Activated CD4-positive, alpha-beta T cell treated with anti-CD3 and anti-CD28 coated beads, Interleukin-2, amount 50 U/mL, for 4 hours (primary cell): ENCODE data around the gene IMMP2L.
"Not testable (repeated sequence)": the region's sequence is repeated elsewhere in the genome, so short reads cannot be mapped to it uniquely, and the experiment has no call there.

Source experiments
- DNase-seq, 2 experiments: peaks; one replicate each; pipeline ENCODE4 v3.0.0-alpha.2; 2020

Gene IMMP2L

DNA sequence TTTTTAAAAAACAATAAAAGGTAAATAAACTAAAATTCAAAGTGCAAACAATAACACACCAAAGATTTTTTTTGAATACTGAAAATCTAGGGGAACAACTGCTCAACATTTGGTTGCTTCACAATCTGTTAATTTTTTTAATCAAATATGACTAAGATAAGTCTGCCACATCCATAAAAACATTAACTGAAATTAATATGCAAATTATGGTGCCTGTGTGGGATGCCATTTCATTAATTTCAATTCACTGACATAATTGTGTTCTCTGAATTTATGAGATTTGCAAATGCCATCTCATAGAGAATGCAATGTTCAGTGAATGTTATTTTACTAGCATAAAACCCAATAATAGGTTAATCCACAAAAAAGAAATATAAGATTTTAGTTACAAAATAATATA is 237.5 kb downstream of the IMMP2L start:
- no peak for DNase-seq

GRCh38 chr7:111324228-111324627 is 238.1 kb downstream of the IMMP2L start:
- DNase-seq: no peak

DNA sequence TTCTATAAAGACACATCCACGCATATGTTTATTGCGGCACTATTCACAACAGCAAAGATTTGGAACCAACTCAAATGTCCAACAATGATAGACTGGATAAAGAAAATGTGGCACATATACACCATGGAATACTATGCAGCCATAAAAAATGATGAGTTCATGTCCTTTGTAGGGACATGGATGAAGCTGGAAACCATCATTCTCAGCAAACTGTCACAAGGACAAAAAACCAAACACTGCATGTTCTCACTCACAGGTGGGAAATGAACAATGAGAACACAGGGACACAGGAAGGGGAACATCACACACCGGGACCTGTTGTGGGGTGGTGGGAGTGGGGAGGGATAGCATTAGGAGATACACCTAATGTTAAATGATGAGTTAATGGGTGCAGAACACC is 238.6 kb downstream of the IMMP2L start:
- DNase-seq: not testable (repeated sequence)

DNA sequence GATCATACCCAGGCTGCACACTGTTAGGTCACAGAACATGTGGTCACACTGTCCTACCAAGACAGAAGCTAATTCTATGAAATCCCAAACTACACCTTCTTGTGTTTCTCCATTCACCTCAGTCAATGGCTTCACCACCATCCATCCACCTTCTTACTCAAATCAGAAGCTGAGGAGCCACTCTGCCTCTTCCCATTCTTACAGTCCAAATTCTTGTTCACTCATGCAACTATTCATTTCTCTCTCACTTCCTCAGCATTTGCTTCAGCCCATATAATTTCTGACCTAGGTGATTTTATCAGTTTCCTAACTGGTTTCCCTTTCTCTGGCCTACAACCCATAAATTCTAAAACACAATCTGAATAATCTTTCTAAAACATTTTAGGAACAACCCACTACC is 242.2 kb downstream of the IMMP2L start:
- no peak for DNase-seq

GRCh38 chr7:111312966-111313365 is 249.3 kb downstream of the IMMP2L start:
- DNase-seq: no peak

GRCh38 chr7:111308691-111309090 is 253.6 kb downstream of the IMMP2L start:
- DNase-seq: no peak

- DNase-seq: no peak
These were observed 260.4 kb downstream of the IMMP2L start for GRCh38 chr7:111301891-111302290.

- DNase-seq: no peak
These were observed 267.8 kb downstream of the IMMP2L start for GRCh38 chr7:111294494-111294893.

GRCh38 chr7:111292026-111292470 is 270.2 kb downstream of the IMMP2L start:
- no peak for DNase-seq

DNA sequence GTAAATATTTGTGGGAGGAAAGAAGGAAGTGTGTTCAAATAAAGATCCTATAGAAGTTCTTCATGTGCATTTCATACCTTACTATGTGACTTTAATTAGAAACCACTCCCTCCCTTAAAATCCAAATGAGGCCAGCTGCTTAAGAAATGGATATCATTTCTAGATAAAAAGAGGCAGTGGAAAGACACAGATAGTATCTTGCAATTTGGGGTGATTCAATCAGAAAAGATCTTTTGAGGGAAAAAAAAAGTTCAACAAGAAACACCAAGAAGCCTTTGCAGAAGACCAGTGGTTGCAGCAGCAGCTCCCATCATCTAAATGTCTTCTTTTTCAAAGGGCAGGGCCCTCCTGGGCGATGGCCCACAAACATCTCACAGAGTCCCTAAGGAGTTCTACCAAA is 271.3 kb downstream of the IMMP2L start:
- no peak for DNase-seq

DNA sequence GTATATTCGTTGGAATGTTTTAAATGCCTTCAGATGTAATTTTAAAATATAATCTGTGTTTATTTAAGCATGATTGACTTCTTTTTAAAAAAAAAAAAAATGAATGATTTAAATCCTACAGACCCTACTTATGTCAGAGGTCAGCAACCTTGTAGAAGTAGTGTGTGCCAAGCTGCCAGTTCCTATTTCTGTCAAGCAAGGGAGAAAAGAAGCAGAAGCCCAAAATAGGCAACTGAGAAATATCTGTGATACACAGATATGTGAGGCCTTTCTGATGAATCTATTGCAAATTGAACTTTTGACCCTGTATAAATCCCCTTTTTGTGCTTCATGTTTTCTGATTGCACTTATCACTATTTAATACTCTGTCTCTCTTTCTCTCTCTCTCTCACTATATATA is 271.9 kb downstream of the IMMP2L start:
- DNase-seq: no peak

- not testable (repeated sequence) for DNase-seq
These were observed 273.9 kb downstream of the IMMP2L start for GRCh38 chr7:111288441-111288840.

- DNase-seq: no peak
These were observed 279.7 kb downstream of the IMMP2L start for GRCh38 chr7:111282626-111283025.

DNA sequence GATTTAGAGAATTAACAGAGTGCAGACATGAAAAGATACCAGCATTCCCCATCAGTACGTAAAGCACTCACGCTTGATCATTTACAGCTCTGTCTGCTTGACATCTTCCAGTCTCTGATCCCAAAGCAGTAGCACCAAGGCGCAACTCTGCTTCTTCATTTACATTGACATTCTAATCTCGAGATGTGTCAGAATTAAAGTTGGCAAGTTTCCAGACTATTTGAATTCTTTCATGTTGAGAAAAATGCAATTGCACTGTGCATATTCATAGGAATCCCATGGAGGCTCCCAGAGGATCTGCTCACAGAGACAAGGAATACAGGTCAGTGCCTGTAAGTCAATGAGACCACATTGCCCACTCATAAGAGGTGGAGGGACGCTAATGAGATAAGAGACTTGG is 287.4 kb downstream of the IMMP2L start:
- no peak for DNase-seq

- no peak for DNase-seq
These were observed 290.2 kb downstream of the IMMP2L start for GRCh38 chr7:111272092-111272491.

DNA sequence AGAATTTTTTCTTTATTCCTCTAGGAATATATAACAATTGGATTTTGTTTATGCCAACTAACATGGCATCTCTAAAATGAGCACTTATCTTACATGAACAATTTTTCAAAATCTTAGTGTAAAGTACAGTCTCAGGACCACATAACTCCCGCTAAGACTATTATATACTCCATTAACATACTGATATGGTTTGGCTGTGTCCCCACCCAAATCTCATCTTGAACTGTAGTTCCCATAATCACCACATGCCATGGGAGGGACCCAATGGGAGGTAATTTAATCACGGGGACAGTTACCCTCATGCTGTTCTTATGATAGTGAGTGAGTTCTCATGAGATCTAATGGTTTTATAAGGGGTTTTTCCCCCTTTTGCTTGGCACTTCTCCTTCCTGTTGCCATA is 291.5 kb downstream of the IMMP2L start:
- not testable (repeated sequence) for DNase-seq

DNA sequence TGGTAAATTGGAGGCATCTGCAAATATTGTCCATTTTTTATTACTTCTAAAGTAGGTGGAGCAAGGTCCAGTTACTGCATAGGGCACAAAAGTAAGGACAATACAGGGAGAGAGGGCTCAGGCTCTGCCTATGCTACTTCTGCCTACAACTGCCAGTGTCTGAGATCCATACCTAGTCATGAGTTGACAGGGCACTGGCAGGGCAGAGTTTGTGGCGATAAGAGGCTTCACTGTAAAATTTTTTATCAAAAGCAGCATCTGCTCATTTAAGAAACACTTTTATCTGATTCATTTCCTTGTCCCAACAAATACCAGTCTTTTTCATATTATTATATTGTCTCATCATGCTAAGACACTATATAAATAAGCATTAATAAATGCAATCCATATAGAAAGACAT is 293.4 kb downstream of the IMMP2L start:
- DNase-seq: no peak

GRCh38 chr7:111266613-111267012 is 295.7 kb downstream of the IMMP2L start:
- no peak for DNase-seq

DNA sequence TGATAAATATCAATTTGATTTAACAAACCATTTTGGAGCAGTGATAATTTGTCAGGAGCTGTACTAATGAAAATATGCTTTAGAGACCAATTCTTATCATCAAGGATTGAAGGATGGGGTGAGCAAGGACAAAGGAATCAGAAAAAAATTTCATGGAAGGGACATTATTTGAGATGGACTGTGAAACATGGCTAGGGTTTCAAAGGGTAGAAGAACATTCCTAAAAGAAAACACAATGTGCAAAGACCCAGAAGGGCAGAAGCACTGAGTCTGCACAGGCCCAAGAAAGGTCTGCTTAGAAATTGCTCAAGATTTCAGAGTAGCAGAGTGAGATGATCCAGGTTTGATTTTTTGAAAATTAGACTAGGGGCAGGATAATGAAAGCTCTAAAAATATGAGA is 296.9 kb downstream of the IMMP2L start:
- DNase-seq: no peak

- DNase-seq: no peak
These were observed 297.3 kb downstream of the IMMP2L start for GRCh38 chr7:111264981-111265380.

DNA sequence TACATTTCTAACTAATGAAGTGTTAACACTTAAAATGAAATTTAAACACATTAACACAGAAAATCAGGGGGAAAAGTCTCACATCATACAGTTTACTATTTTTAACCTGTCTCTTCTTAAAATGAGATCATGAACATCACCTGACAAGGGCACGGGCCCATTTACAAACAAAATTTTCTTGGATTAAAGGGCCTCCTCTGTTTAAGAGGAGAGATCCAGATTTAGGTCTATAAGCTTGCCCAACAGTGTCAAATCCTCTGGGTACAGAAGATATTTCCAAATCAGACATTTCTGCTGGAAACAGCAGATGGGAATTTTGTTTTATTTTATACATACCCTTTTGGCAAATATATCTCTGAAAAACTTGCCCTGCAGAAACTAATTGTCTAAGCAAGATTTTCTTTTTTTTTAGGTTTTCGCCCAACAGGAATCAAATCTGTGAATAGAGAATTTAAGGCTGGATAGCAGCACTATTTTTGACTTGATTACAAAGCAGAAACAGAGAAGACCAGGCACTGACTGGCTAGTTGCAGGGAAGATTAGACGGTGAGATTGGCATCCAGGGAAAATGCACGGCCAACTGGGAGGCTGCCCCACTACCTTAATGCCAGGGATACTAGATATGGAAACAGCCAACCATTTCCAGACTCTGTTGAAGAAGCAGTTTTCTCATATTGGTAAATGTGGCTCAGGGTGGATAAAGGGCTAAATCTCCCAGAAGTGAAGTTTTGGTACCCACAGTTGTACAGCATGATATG is 298.0 kb downstream of the IMMP2L start:
- no peak for DNase-seq

- DNase-seq: no peak
These were observed 299.8 kb downstream of the IMMP2L start for GRCh38 chr7:111262293-111263116.

GRCh38 chr7:111261496-111261895 is 300.8 kb downstream of the IMMP2L start:
- DNase-seq: no peak

- no peak for DNase-seq
These were observed 302.3 kb downstream of the IMMP2L start for GRCh38 chr7:111259991-111260390.
